ENCODE data around the gene CALHM5.

The CALHM5 gene

GRCh38 chr6:116556814-116557415 lies 45.5 kb downstream of the CALHM5 start:
- Mint-ChIP-seq H3K36me3 (no peaks in the 10 kb centered on the region), H3K4me1 (no peaks in the 10 kb centered on the region), H3K27ac (no peak overlapping the region), H3K9me3 (no peaks in the 10 kb centered on the region), H3K4me3 (no peak overlapping the region), H3K27me3 (no peaks in the 10 kb centered on the region)
- ATAC-seq: no peak

- Mint-ChIP-seq H3K4me3 (no peak overlapping the region), H3K27me3 (no peaks in the 10 kb centered on the region), H3K36me3 (no peaks in the 10 kb centered on the region), H3K27ac (no peak overlapping the region), H3K9me3 (no peaks in the 10 kb centered on the region), H3K4me1 (no peaks in the 10 kb centered on the region)
- no peak for ATAC-seq
These were observed 46.5 kb downstream of the CALHM5 start for GRCh38 chr6:116557893-116558292.

DNA sequence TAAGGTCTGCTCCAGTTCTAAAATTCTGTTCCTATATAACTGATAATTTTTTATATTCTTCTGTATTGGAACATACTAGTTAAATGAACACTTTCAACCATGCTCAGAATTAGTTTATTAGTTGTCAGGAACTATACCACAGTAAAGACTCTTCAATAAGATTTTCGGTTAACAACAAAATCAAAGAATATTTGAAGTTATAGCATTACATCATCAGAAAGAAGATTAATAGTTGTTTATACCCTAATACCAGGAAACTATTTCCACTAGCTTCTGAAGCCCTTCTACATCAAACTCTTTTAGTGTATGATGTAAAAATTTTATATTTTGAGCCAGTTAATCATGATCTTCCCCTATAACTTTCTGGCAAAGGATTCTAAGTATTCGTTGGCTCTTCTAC lies 48.7 kb downstream of the CALHM5 start:
- H3K4me3 Mint-ChIP-seq: no peak overlapping the region
- H3K36me3 Mint-ChIP-seq: no peaks in the 10 kb centered on the region
- H3K9me3 Mint-ChIP-seq: no peaks in the 10 kb centered on the region
- no peak for ATAC-seq
- peaks cover 6% of the 10 kb centered on the region for H3K4me1 Mint-ChIP-seq
- H3K27ac Mint-ChIP-seq: no peak overlapping the region
- H3K27me3 Mint-ChIP-seq: peaks cover 17% of the 10 kb centered on the region

GRCh38 chr6:116561377-116562018 lies 50.1 kb downstream of the CALHM5 start:
- Mint-ChIP-seq H3K27me3 (peaks cover 17% of the 10 kb centered on the region), H3K4me1 (peaks cover 6% of the 10 kb centered on the region), H3K36me3 (no peaks in the 10 kb centered on the region), H3K27ac (no peak overlapping the region), H3K4me3 (no peak overlapping the region), H3K9me3 (no peaks in the 10 kb centered on the region)
- ATAC-seq: no peak

DNA sequence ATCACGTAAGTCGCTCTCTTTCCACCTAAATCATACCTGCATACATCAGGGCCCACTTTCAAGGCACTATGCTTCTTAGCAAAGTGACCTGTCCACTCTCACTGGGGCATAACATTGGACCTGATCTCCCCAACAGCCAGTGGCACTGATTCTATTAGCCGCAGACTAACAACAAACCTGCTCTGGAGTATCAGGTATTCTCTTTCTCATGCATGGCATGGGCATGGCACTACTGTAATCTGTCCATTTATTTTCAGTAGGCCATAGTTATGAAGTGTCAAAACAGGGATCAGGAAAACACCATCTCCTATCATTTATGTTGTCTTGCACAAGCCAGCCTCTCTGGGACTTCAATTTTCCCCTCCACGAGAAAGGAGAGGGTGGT lies 50.6 kb downstream of the CALHM5 start:
- no peak overlapping the region for H3K27ac Mint-ChIP-seq
- H3K27me3 Mint-ChIP-seq: peaks cover 17% of the 10 kb centered on the region
- H3K9me3 Mint-ChIP-seq: no peaks in the 10 kb centered on the region
- H3K4me3 Mint-ChIP-seq: no peak overlapping the region
- no peak for ATAC-seq
- H3K36me3 Mint-ChIP-seq: no peaks in the 10 kb centered on the region
- peaks cover 6% of the 10 kb centered on the region for H3K4me1 Mint-ChIP-seq

- Mint-ChIP-seq H3K27me3 (peaks cover 17% of the 10 kb centered on the region), H3K4me1 (peaks cover 6% of the 10 kb centered on the region), H3K4me3 (no peak overlapping the region), H3K27ac (no peak overlapping the region), H3K9me3 (no peaks in the 10 kb centered on the region), H3K36me3 (no peaks in the 10 kb centered on the region)
- no peak for ATAC-seq
These were observed 51.2 kb downstream of the CALHM5 start for GRCh38 chr6:116562614-116563013.

DNA sequence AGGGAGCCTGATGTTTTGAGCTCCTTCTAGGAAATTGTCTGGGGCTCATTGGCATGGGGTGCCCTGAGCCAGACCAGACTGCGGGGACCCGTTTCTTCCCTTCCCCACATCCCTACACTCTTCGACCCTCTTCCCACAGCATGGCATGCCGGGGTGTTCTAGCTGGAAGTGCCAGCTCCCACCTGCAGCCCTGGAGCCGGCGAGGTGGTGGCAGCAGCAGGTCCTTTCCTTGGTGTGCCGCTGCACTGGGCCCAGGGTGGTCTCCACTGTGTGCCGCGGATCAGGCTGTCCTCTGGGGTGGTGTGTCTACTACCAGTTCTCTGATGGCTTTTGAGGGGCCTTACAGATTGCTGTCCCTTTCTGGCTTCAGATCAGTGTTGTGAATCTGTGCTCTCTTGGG lies 52.4 kb downstream of the CALHM5 start:
- Mint-ChIP-seq H3K27ac (no peak overlapping the region), H3K4me1 (peaks cover 8% of the 10 kb centered on the region), H3K27me3 (peaks cover 17% of the 10 kb centered on the region)

GRCh38 chr6:116564311-116564710 lies 52.9 kb downstream of the CALHM5 start:
- peaks cover 17% of the 10 kb centered on the region for H3K27me3 Mint-ChIP-seq
- peaks cover 12% of the 10 kb centered on the region for H3K4me1 Mint-ChIP-seq
- no peak overlapping the region for H3K27ac Mint-ChIP-seq
- H3K36me3 Mint-ChIP-seq: no peaks in the 10 kb centered on the region
- ATAC-seq: no peak
- H3K9me3 Mint-ChIP-seq: no peaks in the 10 kb centered on the region
- no peak overlapping the region for H3K4me3 Mint-ChIP-seq

More for the DNA sequence above, 52.4 kb downstream of the CALHM5 start:
- Mint-ChIP-seq H3K4me3 (no peak overlapping the region), H3K9me3 (no peaks in the 10 kb centered on the region), H3K36me3 (no peaks in the 10 kb centered on the region)
- no peak for ATAC-seq

- Mint-ChIP-seq H3K27me3 (peaks cover 17% of the 10 kb centered on the region), H3K27ac (no peak overlapping the region), H3K36me3 (no peaks in the 10 kb centered on the region), H3K9me3 (no peaks in the 10 kb centered on the region), H3K4me3 (peak overlapping the region; percentile 38), H3K4me1 (peaks cover 21% of the 10 kb centered on the region)
- ATAC-seq: peak; percentile 41
These were observed 53.8 kb downstream of the CALHM5 start for GRCh38 chr6:116564921-116565872.

DNA sequence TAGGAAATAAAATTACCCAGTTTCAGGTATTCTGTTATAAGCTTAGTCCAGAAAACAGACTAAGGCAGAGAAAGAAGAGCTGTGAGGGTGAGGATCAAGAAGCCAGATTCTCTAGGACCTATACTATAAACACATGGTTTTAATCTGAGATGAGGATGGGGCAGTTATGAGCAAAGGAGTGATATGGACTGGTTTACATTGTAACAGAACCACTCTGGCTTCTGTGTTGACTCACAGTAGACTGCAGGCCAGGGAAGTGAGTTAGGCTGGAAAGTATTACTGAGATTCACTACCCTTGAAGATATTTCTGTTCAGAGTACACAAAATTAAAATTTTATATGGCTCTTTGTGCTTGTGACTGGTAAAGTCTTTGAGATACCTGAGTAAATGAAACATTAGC lies 56.7 kb downstream of the CALHM5 start:
- Mint-ChIP-seq H3K4me1 (peaks cover 41% of the 10 kb centered on the region), H3K4me3 (no peak overlapping the region), H3K36me3 (no peaks in the 10 kb centered on the region), H3K27me3 (peaks cover 17% of the 10 kb centered on the region), H3K9me3 (no peaks in the 10 kb centered on the region), H3K27ac (no peak overlapping the region)
- ATAC-seq: no peak

GRCh38 chr6:116568821-116569755 lies 57.6 kb downstream of the CALHM5 start:
- H3K4me1 Mint-ChIP-seq: peaks cover 48% of the 10 kb centered on the region
- peaks cover 2% of the 10 kb centered on the region for H3K36me3 Mint-ChIP-seq
- peaks cover 10% of the 10 kb centered on the region for H3K27me3 Mint-ChIP-seq
- no peak overlapping the region for H3K4me3 Mint-ChIP-seq
- no peaks in the 10 kb centered on the region for H3K9me3 Mint-ChIP-seq
- ATAC-seq: no peak
- H3K27ac Mint-ChIP-seq: no peak overlapping the region

DNA sequence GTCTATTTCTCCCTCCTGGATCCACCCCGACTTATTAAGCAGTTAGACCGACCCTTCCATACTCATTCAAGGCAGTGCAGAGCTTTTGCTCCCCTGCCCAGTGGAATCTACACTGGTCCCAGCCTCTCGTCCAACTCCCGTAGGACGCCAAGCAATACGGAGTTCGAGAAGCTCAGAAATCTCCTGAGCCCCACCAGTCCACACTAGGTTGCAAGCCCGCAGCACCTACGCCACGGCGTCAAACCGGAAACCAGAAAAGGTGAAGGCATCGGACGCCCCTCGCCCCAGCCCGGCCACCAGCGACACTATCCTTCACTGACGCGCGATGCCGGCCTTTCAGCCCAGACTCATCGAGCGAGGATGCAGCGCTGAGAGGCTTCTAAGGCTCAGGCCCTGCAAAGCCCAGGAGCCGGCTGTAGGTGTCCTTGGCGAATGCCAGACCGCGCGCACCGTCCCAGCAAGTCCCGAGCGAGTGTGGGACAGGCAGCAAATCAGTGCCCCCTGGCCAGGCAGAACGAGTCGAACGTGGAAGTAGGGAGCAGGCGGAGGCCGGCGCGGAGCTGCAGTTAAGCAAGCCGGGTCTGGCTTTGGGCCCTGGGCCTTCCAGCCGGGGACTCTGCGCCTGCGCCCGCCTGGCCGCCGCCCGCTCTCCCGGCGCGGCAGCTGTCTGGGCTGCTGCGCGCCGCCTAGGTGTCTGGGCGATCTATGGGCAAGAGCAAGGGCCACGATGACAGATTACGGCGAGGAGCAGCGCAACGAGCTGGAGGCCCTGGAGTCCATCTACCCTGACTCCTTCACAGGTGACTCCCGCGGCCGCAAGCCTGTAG lies 59.6 kb downstream of the CALHM5 start, which contains the start of gene RWDD1:
Gene RWDD1, plus strand, starts transcription at position 649 of the 827 bp plus-strand sequence. Its CDS starts 79 bp downstream, at position 728.
- Mint-ChIP-seq H3K27me3 (no peaks in the 10 kb centered on the region), H3K27ac (peak within 1 kb of the TSS; percentile 97), H3K36me3 (peaks cover 22% of the 10 kb centered on the region), H3K9me3 (no peaks in the 10 kb centered on the region), H3K4me3 (peak within 1 kb of the TSS; percentile 94), H3K4me1 (peaks cover 51% of the 10 kb centered on the region)
- ATAC-seq: peak; percentile 99

- H3K36me3 Mint-ChIP-seq: peaks cover 28% of the 10 kb centered on the region
- H3K27ac Mint-ChIP-seq: peak overlapping the region; percentile 97
- peak overlapping the region; percentile 94 for H3K4me3 Mint-ChIP-seq
- no peaks in the 10 kb centered on the region for H3K27me3 Mint-ChIP-seq
- no peaks in the 10 kb centered on the region for H3K9me3 Mint-ChIP-seq
- peaks cover 56% of the 10 kb centered on the region for H3K4me1 Mint-ChIP-seq
- no peak for ATAC-seq
These were observed 60.2 kb downstream of the CALHM5 start for GRCh38 chr6:116571683-116572000.

- no peaks in the 10 kb centered on the region for H3K9me3 Mint-ChIP-seq
- peak overlapping the region; percentile 97 for H3K27ac Mint-ChIP-seq
- H3K4me3 Mint-ChIP-seq: peak overlapping the region; percentile 94
- peaks cover 31% of the 10 kb centered on the region for H3K36me3 Mint-ChIP-seq
- peaks cover 58% of the 10 kb centered on the region for H3K4me1 Mint-ChIP-seq
- H3K27me3 Mint-ChIP-seq: no peaks in the 10 kb centered on the region
- no peak for ATAC-seq
These were observed 60.7 kb downstream of the CALHM5 start for GRCh38 chr6:116572162-116572561.
